GM18520 (cell line): Measurements from ENCODE around the gene ISCA2.
"Not testable (repeated sequence)": the region's sequence is repeated elsewhere in the genome, so short reads cannot be mapped to it uniquely, and the experiment has no call there.

ENCODE experiments used
- ATAC-seq: cut with Tn5 transposase; IDR thresholded peaks from one replicate; pipeline ENCODE4 v1.9.1; 2021; ENCODE audit not compliant: unreplicated experiment

The ISCA2 gene, protein sequence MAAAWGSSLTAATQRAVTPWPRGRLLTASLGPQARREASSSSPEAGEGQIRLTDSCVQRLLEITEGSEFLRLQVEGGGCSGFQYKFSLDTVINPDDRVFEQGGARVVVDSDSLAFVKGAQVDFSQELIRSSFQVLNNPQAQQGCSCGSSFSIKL

DNA sequence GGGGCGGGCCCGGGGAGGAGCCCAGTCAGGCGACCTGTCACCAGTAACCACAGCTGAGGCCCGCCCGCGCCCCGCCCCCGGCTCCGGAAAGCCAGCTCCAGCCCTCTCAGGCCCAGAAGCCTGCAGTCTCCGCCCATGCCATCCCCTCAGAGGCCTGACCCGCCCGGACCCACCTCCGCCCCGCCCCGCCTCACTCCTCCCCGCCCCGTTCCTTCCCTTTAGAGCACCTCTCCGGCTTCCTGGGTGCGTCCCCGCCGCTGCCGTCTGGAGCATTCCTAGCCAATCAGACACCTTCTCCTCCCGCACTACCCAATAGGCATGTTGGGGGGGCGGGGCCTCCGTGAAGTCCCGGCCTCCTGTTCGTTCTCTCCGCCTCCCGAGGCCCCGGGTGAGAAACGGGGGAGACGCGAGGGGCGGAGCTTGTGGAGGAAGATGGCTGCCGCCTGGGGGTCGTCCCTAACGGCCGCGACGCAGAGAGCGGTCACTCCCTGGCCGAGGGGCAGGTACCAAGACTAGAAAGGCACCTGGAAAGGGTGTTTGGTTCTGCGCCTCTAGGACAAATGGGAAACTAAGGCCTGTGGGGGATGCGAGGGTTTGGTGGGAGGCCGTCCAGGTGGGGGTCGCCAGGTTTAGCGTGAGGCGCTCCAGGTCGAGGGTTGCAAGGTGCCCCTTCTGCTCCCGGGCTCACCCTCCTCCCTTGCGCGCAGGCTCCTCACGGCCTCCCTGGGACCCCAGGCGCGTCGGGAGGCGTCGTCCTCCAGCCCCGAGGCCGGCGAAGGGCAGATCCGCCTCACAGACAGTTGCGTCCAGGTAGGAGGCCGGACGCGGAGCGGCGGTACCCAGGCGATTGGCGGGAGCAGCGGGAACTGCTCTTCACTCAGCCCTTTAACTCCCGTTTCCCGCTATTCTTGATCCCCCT, at the start of gene ISCA2:
Gene ISCA2 (plus strand): TSS at position 423 of the 919 bp plus-strand sequence. CDS start 10 bp downstream, at position 433.
- ATAC-seq: peak; percentile 87

DNA sequence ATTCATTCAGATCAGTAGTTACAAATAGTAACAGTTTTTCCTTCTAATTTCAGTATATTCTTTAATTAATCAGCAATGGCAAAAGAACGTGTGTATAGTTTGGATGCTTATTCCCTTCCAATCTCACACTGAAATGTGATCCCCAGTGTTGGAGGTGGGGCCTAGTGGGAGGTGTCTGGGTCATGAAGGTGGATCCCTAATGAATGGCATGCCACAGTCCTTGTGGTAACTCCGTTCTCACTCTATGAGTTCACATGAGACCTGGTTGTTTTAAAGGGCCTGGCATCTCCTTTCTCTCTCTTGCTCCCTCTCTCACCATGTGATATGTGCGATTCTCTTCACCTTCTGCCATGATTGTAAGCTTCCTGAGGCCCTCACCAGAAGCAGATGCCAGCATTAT, 48.7 kb upstream of the ISCA2 start:
- ATAC-seq: no peak

DNA sequence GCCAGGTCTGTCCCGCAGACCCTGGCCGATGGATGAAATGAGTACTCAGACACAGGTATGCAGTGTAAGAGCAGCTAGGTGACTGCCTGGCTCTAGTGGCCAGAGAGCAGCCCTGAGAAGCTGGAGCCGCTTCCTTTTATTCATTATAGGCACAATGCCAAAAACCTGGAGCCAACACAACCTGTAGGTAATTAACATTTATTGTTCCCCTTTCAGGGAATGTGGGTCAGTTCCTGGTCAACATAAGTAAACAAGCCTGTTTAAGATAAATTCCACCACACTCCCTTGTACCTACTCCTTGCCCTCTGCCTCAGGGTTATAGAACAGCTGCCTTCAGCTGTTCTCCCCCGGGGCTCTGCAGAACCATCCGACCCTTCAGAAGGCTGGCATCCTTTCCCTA, 39.2 kb upstream of the ISCA2 start:
- not testable (repeated sequence) for ATAC-seq

DNA sequence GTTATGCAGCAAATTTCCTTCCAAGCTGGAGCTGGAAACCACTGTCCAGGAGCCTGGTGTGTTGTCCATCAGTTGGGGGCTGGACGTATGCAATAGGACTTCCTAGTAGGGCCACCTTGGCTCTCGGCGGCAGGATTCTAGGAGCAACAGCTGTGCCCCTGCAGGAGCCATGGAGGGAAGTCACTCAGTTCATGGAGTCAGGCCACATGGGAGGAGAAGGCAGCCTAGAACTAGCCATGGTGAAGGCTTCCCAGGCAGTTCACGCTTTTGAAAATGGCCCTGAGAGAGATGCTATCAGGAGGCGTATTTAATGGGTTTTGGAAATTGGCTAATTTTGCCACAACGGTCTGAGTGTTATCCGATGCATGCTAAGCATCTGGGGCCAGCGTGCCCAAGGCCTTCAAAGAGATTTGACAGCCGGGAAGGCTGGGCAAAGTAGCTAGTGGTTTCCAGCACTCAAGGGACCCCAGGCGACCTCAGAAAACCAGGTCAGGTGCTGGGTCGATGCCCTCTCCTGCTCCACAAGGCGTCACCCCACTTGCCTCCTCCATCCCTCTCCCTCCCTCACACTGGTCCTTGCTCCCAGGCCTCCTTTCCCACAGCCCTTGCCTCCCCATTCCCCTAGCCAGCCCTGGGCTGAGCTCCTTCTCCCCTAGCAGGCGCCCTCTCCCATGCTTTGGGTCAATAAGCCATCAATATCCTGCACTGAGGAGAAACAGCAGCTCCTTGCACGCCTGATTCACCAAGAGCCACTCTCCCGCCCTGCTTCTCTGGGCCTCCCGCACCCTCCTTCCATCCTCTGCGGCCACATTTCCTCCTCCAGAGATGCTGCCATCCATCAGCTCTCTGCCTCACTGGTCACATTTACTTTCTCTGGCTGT, 36.6 kb upstream of the ISCA2 start:
- no peak for ATAC-seq

DNA sequence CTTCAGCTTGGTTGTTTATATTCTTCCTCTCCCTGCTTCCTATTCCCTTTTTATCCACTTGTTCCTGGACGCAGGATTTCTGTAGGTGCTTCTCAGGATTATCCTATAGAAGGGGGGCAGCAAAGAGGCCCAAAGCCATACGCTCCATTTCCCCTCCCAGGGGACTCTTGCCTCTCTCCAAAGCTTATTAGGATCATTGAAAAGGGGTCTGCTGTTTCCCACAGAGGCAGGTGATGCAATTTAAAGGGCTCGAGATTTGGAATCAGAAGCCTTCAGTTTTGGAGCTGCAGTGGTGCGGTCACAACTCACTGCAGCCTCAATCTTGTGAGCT, 36.0 kb upstream of the ISCA2 start:
- ATAC-seq: no peak

DNA sequence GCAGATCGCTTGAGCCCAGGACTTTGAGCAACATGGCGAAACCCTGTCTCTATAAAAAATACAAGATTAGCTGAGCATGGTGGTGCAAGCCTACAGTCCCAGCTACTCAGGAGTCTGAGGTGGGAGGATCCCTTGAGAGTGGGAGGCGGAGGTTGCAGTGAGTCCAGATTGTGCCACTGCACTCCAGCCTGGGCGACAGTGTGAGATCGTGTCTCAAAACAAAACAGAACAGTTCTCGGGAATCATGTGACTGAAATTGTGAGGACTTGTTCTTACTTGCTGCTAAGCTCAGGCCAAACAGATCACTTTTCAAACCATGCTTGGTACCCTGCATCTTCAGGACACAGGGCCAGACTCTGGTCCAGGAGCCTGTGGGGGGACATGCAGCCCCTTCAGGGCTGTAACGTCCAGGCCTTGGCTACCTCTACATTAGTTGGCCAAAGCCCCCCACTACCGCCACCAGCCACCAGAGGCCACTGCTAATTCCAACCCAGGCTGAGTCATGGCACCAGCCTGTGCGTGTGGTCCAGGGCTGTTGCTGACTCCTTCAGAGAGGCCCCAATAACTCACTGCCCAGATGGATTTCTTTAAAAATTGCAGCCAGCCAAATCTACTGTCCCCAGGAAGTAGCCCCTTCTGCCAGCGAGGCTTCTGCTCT, 34.1 kb upstream of the ISCA2 start:
- ATAC-seq: no peak

DNA sequence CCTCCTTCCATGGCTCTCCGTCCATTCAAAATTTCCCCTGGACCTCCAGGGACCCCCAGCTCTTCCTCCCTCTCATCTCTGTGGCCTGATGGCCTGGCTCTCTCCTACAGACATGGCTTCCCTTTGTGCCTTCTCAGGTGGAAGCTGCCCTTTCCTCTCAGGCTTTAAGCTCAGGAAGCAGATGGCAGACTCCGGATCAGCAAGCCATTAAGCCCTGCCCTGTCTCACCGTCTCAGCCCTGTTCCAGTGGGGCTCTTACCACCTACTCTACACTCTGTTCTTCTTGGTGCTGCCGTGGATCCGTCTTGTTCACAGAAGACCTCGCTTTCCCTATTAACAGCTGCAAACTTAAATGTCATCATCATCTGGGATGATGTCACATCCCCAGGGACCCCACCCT, 33.6 kb upstream of the ISCA2 start:
- no peak for ATAC-seq

DNA sequence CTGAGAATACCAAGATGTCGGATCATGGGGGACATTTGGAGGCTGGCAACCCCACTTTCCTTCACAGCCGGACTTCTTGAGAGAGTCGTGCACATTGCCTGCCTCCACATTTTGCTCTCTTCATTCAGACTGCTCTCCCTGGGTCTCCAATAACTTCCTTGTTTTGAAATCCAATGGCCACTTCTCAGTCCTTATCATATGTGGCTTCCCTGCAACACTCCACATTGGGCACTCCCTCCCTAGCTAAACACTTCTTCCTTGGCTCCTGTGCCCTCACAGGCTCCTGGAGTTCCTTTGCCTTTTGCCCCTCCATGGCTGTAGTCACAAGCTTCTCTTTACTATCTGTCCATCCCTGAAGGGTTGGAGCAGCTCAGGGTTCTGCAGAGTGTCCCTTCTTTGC, 30.6 kb upstream of the ISCA2 start:
- ATAC-seq: no peak

DNA sequence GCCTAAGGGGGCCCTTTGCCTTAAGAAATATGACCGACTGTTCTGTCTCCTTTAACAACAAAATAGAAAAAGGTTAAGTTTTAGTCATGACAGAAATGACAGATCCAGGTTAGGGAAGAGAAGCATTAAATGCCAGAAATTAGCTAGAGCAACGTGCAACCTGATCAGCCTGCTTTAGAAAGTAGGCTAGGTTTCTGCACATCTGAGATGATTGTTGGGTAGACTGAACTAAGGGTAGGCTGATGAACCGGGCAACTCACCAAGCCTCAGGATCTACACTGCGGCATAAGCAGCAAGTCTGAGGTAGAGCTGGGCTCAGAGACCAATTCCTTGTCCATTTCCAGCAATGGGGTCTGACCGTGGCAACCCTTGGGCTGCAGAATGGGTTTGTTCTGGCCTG, 29.9 kb upstream of the ISCA2 start:
- ATAC-seq: no peak

DNA sequence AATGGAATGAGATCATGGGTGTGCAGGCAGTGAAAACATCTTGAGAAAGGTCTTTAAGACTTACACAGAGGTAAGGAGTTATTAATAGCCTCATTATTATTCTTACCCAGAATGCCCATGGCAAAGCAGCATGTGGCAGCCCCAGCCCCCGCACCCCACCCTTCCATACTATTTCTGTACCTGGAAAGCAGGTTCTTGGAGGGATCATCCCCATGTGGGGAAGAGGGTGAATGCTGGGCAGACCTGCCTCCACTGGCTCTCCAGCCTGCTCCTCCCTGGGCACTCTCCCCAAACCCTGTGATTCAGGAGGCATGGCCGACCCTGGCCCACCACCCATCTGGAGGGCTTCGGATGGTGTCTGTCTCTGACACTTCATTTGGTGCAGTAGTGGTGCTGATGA, 28.8 kb upstream of the ISCA2 start:
- no peak for ATAC-seq

DNA sequence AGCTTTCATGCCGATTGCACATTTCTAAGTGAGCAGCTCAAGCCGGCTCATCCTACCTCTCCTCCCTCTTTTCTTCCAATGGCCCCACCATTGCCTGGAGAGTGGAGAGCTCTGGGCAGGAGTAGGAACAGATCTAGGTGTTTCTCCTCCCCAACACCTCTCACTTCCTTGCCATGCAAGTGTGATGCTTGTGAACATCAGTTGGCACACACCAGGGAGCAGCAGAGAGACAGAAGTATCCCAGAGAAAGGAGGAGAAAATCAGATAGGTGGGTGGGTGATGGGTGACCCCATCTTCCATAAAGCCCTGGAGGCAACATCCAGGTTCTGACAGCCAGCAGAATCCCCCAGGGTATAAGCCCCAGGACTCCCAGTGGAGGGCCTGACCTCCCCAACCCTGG, 28.2 kb upstream of the ISCA2 start:
- no peak for ATAC-seq

DNA sequence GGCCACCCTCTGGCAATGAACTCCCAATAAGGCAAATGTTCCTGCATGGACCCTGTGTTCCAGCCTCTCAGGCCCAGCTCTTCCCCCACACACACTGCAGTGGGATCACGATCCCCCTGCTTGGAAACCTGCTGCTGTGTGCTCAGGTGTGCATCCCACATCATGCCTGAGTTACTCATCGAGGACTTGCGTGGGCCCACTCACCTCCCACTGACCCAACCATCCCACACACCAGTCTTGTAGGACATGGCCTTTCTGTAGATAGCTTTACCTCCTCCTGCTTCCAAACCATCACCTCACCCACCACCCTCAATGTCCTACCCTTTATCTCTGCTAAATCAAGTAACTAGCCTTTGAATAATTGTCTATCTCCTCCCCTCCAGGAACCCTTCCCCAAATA, 25.1 kb upstream of the ISCA2 start:
- no peak for ATAC-seq

DNA sequence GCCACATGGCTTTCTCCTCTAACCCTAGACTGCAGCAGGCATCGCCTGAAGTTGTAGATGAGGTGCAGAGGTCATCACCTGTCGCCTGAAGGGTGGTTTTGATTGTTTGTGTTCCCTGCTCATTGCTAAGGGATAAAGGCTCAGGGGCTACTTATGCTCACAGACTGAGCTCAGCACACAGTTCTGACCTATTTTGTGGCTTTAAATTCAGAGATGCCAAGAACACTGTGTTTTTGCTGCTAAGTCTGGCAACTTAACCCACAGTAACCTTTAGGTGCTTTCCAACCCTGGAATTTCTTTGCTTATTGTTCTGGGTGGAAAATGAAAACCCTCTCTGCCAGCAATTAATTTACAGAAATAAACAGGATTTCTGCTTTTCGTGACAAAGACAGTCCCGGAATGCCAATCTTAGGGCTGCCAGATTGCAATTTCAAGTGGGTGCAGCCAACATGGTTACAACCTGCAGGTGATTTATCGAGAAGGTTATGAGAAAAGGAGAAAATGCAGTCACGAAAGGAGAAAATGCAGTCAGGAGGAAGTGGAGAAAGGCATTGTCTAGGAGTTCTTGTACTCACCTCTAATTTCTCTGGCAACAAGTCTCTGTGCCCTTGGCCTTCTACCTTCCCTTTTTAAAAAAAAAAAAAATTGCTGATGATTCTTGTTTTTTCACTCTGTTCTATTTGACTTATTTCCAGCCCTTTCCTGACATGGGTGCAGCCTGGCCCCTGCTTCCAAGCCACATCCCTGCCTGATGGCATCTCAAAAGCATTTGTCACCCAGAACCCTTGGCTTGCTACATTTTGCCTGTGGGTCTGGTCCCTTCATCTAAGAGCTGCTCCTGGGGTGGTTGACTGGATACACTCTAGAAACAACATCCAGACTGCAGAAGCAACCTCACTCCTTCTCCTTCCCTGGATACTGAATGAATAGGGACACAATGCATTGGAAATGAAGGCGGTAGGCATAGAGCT, 23.7 kb upstream of the ISCA2 start:
- no peak for ATAC-seq

DNA sequence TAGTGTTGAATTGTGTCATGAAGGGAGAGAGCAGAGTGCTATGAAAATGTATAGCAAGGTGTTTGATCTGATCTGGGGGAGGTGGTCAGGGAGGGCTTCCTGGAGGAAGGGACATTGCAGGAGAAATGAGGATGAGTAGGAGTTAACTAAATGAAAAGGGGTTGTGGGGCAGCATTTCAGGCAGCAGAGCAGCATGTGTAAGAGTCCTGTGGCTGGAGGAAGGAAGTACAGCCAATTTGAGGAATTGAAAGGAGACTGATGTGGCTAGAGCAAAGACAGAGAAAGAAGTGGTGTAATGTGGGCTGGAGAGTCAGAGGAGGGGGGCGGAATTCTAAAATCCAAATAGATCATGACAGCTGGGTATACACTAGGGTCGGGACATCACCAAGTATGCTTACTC, 21.0 kb upstream of the ISCA2 start:
- no peak for ATAC-seq

DNA sequence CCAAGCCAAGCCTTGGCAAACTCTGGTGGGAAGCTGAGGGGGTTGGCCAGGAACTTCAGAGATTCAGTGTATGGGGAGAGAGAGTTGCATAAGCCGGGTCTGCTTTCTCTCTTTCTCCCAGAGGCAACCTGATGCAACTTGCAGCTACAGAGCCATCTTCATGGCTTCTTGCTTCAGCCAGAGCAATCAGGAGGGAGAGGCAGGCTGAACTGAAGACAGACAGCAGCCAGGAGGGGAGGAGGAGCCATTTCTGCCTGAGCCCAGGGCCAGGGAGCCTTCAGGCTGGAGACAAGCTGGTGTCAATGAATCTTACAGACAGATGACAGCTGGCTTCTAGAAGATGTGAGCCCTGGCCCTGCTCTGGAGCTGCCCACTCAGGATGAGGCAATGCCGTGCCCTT, 19.2 kb upstream of the ISCA2 start:
- ATAC-seq: no peak

DNA sequence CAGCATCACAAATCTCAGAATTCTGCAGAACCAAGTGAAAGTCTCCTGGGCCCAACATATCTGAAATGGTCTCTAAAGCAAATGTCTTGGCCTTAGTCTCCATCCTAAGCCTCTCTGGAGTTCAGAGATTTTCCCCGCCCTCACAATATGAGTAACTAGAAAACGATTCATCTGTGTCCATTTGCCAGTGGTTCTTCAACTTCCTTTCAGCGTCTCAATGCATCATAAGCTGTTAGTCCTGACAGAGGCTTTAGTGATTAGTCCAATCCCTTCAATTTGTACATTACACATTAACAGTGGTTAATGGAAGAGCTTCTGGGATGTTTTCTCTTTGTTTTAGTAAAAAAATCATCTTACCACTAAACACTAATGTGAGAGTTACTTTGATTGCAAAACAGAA, 17.9 kb upstream of the ISCA2 start:
- no peak for ATAC-seq

DNA sequence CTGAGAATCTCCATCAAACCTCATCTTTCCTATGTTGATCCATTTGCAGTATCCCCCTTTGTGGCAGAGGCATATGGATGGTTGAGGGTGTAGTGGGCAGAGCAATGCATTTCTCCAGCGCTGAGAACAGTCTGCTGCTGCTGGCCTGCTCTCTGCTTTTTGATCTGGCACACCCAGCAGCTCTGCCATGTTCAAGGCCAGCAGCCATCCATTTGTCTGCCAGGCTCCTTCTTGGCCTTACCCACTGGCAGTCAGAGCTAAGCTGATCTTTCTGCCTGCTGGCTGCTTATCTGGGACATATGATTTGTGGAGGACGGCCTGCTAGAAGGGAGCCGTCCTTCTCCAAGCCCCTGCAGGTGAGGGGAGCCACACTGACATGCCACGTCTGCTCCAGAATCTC, 17.5 kb upstream of the ISCA2 start:
- ATAC-seq: no peak

DNA sequence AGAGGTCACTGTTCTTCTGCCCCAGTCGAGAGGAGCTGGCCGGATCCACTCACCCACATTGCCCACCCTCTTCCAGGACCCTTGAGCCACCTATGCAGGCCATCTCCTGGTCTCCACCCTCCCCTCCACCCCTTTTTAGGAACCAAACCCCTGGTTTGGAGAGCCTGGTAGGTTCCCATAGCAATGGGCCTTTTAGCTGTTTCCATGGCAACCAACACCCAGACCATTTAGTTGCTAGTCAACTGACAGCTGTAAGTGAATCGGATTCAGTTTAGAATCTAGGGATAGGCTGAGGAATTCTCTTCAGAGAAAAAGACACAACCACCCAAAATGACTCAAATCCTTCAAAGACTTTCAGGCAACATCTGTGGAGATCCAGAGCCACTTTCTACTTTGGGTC, 17.0 kb upstream of the ISCA2 start:
- no peak for ATAC-seq

DNA sequence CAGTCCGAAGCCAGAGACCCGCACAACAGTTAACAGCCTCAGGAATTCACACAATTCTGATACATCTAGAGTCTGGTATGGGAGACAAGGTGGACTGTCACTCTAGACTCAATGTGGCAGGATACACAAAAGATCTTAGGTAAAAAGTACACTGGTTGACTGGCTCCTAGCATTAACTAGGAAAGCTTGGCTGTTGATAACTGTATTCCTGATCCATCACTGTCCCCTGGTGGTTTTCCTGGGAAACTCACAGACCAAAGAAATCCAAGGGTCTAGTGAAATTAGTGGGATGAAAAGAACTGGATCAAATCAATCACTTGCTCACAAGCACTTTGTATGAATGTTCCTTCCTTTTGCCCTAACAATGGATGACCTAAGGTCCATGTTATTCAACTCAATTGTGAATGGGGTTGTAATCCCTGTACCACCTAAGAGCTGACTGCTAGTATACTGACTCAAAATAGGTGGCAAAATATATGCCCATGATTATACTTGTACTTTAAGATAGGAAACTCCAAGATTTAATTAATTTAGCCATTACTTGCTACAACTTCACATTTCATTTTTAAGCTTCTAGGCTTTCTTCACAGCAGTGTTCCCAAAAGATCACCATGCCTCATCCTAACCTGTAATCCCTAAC, 14.4 kb upstream of the ISCA2 start:
- ATAC-seq: no peak

DNA sequence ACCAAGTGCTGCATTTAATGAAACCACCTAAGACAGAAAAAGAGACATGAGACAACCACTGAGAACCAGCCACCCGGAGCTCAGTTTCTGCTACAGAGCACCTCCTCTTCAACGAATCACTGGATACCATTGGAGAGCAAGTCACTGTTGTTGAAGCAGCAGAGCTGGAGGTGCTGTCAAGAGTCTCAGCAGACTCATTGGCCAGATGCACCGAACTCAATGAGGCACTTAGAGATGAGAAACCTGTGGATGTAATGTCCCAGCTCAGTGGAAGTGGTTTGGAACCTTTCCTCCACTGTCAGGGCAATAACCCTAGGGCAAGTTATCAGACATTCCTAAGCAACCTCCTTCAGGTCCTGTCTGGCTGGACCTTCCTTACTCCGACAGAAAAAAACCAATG, 13.5 kb upstream of the ISCA2 start:
- no peak for ATAC-seq
